ENCODE results near the gene NRBP1.
A peak's percentile ranks its signal among the peaks of the same experiment; 100 is the strongest.
"Not testable (repeated sequence)": the region's sequence is repeated elsewhere in the genome, so short reads cannot be mapped to it uniquely, and the experiment has no call there.

The NRBP1 gene

GRCh38 chr2:27422958-27423357 is 5.5 kb upstream of the NRBP1 start:
- DNase-seq: no peak

GRCh38 chr2:27425039-27425438 is 3.4 kb upstream of the NRBP1 start:
- not testable (repeated sequence) for DNase-seq

- DNase-seq: no peak
Observed at GRCh38 chr2:27427863-27428212, 593 bp upstream of the NRBP1 start.

- peak; percentile 77 for DNase-seq
Observed at GRCh38 chr2:27428978-27429541, 629 bp downstream of the NRBP1 start.

GRCh38 chr2:27431395-27431794 is 3.0 kb downstream of the NRBP1 start:
- DNase-seq: peak; percentile 27

GRCh38 chr2:27435628-27436027 is 7.2 kb downstream of the NRBP1 start:
- DNase-seq: no peak

GRCh38 chr2:27441226-27441926 is 12.9 kb downstream of the NRBP1 start:
- no peak for DNase-seq

GRCh38 chr2:27441958-27442919 is 13.8 kb downstream of the NRBP1 start, which contains the start of gene KRTCAP3:
Gene KRTCAP3, plus strand, starts transcription at chr2:27442381. Its CDS starts 32 bp downstream, at chr2:27442413.
- peak; percentile 57 for DNase-seq

- DNase-seq: no peak
Observed at GRCh38 chr2:27442920-27443282, 14.5 kb downstream of the NRBP1 start.

GRCh38 chr2:27445155-27445554 is 16.7 kb downstream of the NRBP1 start:
- DNase-seq: no peak

- no peak for DNase-seq
Observed at GRCh38 chr2:27445615-27446014, 17.2 kb downstream of the NRBP1 start.

GRCh38 chr2:27446057-27446456 is 17.6 kb downstream of the NRBP1 start:
- DNase-seq: no peak

GRCh38 chr2:27448381-27448780 is 19.9 kb downstream of the NRBP1 start:
- DNase-seq: no peak

GRCh38 chr2:27451095-27451494 is 22.7 kb downstream of the NRBP1 start:
- DNase-seq: no peak

GRCh38 chr2:27453968-27454367 is 25.5 kb downstream of the NRBP1 start:
- DNase-seq: no peak

GRCh38 chr2:27461118-27461517 is 32.7 kb downstream of the NRBP1 start:
- no peak for DNase-seq

- DNase-seq: no peak
Observed at GRCh38 chr2:27464443-27464842, 36.0 kb downstream of the NRBP1 start.

- no peak for DNase-seq
Observed at GRCh38 chr2:27471961-27472360, 43.5 kb downstream of the NRBP1 start.

- no peak for DNase-seq
Observed at GRCh38 chr2:27485496-27485895, 57.1 kb downstream of the NRBP1 start.

- DNase-seq: peak; percentile 3
Observed at GRCh38 chr2:27489118-27489497, 60.7 kb downstream of the NRBP1 start.

GRCh38 chr2:27489498-27490397 is 61.3 kb downstream of the NRBP1 start, which contains the start of gene IFT172:
Gene IFT172, minus strand, starts transcription at chr2:27489743. Its CDS starts 90 bp downstream, at chr2:27489653.
- DNase-seq: peak; percentile 99
